Breast epithelium (tissue), 4 donors: ENCODE measurements around the gene ZNF507. TPM values are rescaled to one million over a fixed set of nuclear protein-coding genes. Genes with fewer than 3 reads are reported as not detected.
"Not testable (repeated sequence)": the region's sequence is repeated elsewhere in the genome, so short reads cannot be mapped to it uniquely, and the experiment has no call there.

Experiments used
- DNase-seq, 2 donors: peaks; one replicate each; pipeline ENCODE4 v3.0.0-alpha.2; 2019; ENCODE audit warnings: low spot score in 2 of 2
- H3K27ac ChIP-seq, 2 donors: fragments of 200-600 bp; sonication (generic) in 1 of 2; one replicate each; pipeline ENCODE4 v1.5.1; 2016 to 2019; ENCODE audit warnings: mild to moderate bottlenecking in 1 of 2
- H3K27me3 ChIP-seq, 2 donors: fragments of 200-600 bp; sonication (generic) in 1 of 2; one replicate each; pipeline versions ENCODE4 v1.5.1 to v1.6.0; 2017 to 2019; ENCODE audit warnings: control low read depth in 1 of 2, mild to moderate bottlenecking in 1 of 2
- H3K36me3 ChIP-seq: fragments of 200-600 bp; one replicate; pipeline ENCODE4 v1.5.1; 2019
- H3K4me1 ChIP-seq, 2 donors: fragments of 200-600 bp; sonication (generic); one replicate each; pipeline ENCODE4 v1.5.1; 2016 to 2019; ENCODE audit warnings: control low read depth in 1 of 2
- H3K4me3 ChIP-seq, 3 donors: fragments of 200-600 bp; sonication (generic); 1 replicate in 2 of 3; 2 replicates in 1 of 3; pipeline ENCODE4 v1.5.1; 2016 to 2019; ENCODE audit warnings: mild to moderate bottlenecking in 3 of 3, moderate library complexity in 2 of 3
- H3K9me3 ChIP-seq, 2 donors: fragments of 200-600 bp; sonication (generic) in 1 of 2; one replicate each; pipeline ENCODE4 v1.5.1; 2016 to 2019; ENCODE audit warnings: control low read depth in 1 of 2
- CTCF ChIP-seq, 3 donors: fragments of 450-650 bp; IDR thresholded peaks; one replicate each; pipeline ENCODE4 v1.5.1; 2016 to 2017; ENCODE audit warnings: antibody characterized with exemption in 3 of 3, mild to moderate bottlenecking in 3 of 3, moderate library complexity in 3 of 3
- POLR2A ChIP-seq: fragments of 450-650 bp; IDR thresholded peaks from one replicate; pipeline ENCODE4 v1.6.1; 2016; ENCODE audit warnings: antibody characterized with exemption, mild to moderate bottlenecking, moderate library complexity
- POLR2AphosphoS5 ChIP-seq, 3 donors: sonication (generic); formaldehyde crosslinking; IDR thresholded peaks; one replicate each; pipeline ENCODE4 v1.6.1; 2017; ENCODE audit warnings: antibody characterized with exemption in 3 of 3
- intact Hi-C: fragments of 100-400 bp; cut with DNase I; formaldehyde crosslinking; loops from one replicate; pipeline ENCODE4 v1.15.1; 2023; ENCODE audit warnings: low total_unique reads
- total RNA-seq, 3 donors: library from RNA; depleted of rRNA; stranded (reverse); fragments of >200 nt; gene quantifications; one replicate each; pipeline ENCODE4 v1.1.0, GENCODE V29; 2016

The ZNF507 gene
- total RNA-seq, 3 donors from 2014 or later, result 19.2 to 32.1 (median 27.5) TPM

DNA sequence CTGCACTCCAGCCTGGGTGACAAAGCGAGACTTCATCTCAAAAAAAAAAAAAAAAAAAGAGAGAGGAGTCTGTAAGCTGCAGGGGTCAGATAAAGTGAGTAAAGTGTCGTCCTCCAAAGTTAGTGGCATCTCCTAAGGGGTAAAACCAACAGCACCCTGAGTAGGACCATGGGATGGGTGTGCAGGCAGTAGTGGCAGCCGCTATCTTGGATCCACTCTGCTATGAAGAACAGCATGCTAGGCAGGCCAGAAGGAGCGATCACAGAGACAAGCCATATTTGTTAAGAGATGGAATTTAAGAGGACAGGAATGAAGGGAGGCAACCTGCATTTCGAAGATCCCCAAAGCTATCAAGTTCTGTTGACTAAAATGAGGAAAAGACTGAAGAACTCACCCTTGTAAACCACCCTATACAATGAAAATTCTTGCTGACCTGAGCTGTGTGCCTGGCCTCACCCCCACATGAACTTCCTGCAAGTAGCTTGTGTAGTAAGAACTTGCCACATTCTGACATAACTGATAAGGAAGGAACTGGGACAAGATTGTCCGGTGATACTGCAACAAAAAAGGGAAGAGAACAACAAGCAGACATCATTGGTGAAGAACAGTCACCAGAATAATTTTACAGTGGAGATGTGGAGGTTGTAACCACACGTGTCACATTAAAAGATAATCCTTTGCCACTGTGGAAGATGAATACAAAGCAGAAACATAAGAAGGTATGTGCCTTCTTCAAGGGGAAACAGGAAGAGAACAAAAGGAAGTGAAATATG, 76.4 kb downstream of the ZNF507 start:
- H3K27ac ChIP-seq, result no peak overlapping the region

DNA sequence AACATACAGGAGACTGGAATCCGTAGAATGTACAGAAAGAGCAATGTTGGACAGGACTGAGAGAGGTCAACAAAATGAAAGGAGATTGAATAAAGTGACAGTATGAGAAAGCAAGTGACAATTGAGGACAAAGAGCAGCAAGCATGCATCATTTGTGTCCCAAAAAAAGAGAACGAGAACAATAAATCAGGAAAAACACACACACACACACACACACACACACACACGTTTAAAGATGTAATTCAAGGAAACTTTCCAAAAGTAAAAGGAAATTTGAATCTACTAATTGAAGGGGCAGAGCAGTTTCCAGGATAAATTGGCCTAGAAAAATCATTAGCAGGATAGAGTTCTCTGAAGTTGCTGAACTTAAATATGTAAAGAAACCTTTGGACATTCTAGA, 77.0 kb downstream of the ZNF507 start:
- Histone ChIP-seq H3K4me3 (no peak overlapping the region), H3K36me3 (no peaks in the 10 kb centered on the region), H3K9me3 (no peaks in the 10 kb centered on the region), H3K4me1 (no peaks in the 10 kb centered on the region), H3K27me3 (no peaks in the 10 kb centered on the region), H3K27ac (no peak overlapping the region)
- intact Hi-C loops, result no loop called here
- TF ChIP-seq CTCF (IDR thresholded peaks at IDR 0.05), result no peak
- no peak for TF ChIP-seq POLR2A
- TF ChIP-seq POLR2AphosphoS5 (IDR thresholded peaks at IDR 0.05), result no peak
- no peak for DNase-seq

More for the DNA sequence above, 76.4 kb downstream of the ZNF507 start:
- no peak for DNase-seq
- intact Hi-C loops, result no loop called here
- Histone ChIP-seq H3K27me3 (no peaks in the 10 kb centered on the region), H3K36me3 (no peaks in the 10 kb centered on the region), H3K4me3 (no peak overlapping the region), H3K9me3 (no peaks in the 10 kb centered on the region), H3K4me1 (no peaks in the 10 kb centered on the region)
- TF ChIP-seq POLR2AphosphoS5 (IDR thresholded peaks at IDR 0.05), result no peak
- TF ChIP-seq POLR2A, result no peak
- no peak for TF ChIP-seq CTCF (IDR thresholded peaks at IDR 0.05)

DNA sequence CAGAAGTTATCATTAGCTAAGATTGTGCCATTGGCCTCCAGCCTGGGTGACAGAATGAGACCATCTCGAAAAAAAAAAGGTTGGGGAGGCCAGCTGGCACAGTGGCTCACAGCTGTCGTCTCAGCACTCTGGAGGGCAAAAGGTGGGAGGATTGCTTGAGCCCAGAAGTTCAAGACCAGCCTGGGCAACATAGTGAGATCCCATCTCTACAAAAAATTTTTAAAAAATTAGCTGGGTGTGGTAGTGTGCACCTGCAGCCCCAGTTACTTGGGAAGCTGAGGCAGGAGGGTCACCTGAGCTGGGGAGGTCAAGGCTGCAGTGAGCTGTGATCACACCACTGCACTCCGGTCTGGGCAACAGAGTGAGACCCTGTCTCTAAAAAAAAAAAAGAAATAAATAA, 78.5 kb downstream of the ZNF507 start:
- H3K27me3 ChIP-seq, DNase-seq, H3K4me3 ChIP-seq, intact Hi-C loops, H3K36me3 ChIP-seq, H3K4me1 ChIP-seq, H3K27ac ChIP-seq, H3K9me3 ChIP-seq: not testable (repeated sequence)

DNA sequence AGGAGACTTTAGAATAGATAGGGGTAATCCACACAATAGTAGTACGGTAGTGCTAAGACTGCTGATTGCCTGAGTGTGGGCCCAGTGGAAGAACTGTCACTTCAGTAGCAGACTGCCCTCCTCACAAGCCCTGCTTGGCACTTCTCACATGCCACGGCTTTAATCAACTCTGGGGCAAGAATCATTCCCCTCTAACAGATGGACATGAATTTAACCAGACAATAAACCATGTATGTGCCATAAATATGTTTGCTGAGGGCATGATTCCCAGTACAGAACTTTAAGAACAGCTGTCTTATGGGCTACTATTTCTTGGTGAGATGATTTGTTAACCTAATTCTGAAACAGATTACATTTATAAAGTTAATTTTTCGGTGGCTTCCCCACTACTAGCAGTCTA, 82.1 kb downstream of the ZNF507 start:
- Histone ChIP-seq H3K9me3 (no peaks in the 10 kb centered on the region), H3K36me3 (no peaks in the 10 kb centered on the region), H3K4me1 (no peaks in the 10 kb centered on the region), H3K27ac (no peak overlapping the region), H3K27me3 (no peaks in the 10 kb centered on the region), H3K4me3 (no peak overlapping the region)
- intact Hi-C loops, result no loop called here
- no peak for DNase-seq
- TF ChIP-seq POLR2AphosphoS5 (IDR thresholded peaks at IDR 0.05) (no peak), POLR2A (no peak), CTCF (IDR thresholded peaks at IDR 0.05) (no peak)

- H3K4me3 ChIP-seq, result no peak overlapping the region
- no peak for DNase-seq
- intact Hi-C loops, result no loop called here
- no peaks in the 10 kb centered on the region for H3K9me3 ChIP-seq
- TF ChIP-seq CTCF (IDR thresholded peaks at IDR 0.05), result no peak
- TF ChIP-seq POLR2A, result no peak
- no peak for TF ChIP-seq POLR2AphosphoS5 (IDR thresholded peaks at IDR 0.05)
- no peaks in the 10 kb centered on the region for H3K4me1 ChIP-seq
- H3K27ac ChIP-seq, result no peak overlapping the region
- H3K36me3 ChIP-seq, result no peaks in the 10 kb centered on the region
- no peaks in the 10 kb centered on the region for H3K27me3 ChIP-seq
Measured at GRCh38 chr19:32436692-32437091, 91.3 kb downstream of the ZNF507 start.
